Posterior vena cava (tissue), 2 donors: ENCODE measurements around the gene GTF2IRD2. TPM values are rescaled to one million over a fixed set of nuclear protein-coding genes. Genes with fewer than 3 reads are reported as not detected.

Experiments used
- total RNA-seq, 2 donors: library from RNA; stranded (reverse); fragmentation: NEBNext Ultra II Directional; extraction: Animal tissue kit (Norgen Biotek cat#: 25700); gene quantifications; one replicate each; pipeline ENCODE4 v1.2.1, GENCODE V29; 2021
- donor health status: DM: yes; HTN: yes; CAD: no.
- donor health status: DM: yes; HTN: yes; CAD: no.

GTF2IRD2 gene
- total RNA-seq, 2 donors from 2014 or later: 18.9 to 22.4 TPM

Other genes with a start within 250 kb of the GTF2IRD2 start
- gene GTF2I, start 193.9 kb downstream of the GTF2IRD2 start, total RNA-seq: 100 to 1,000 TPM; 113 to 119 TPM
- gene NCF1, start 77.6 kb downstream of the GTF2IRD2 start, total RNA-seq: 1 to 10 TPM; 1.8 to 9.3 TPM
- 10 to 100 TPM; 10.7 to 24.8 TPM for gene CASTOR2, start 113.1 kb upstream of the GTF2IRD2 start, total RNA-seq
- 10 to 100 TPM; 24.7 to 28.3 TPM for gene RCC1L, start 222.2 kb upstream of the GTF2IRD2 start, total RNA-seq
- gene GTF2IRD2B, start 241.0 kb upstream of the GTF2IRD2 start, total RNA-seq: 10 to 100 TPM; 33.3 to 33.9 TPM